Activated CD8-positive, alpha-beta memory T cell treated with anti-CD3 and anti-CD28 coated beads, Interleukin-2, amount 50 U/mL, for 1 hour (primary cell): ENCODE results near the gene TMEM255B.

ENCODE experiments used
- DNase-seq: peaks from one replicate; pipeline ENCODE4 v3.0.0-alpha.2; 2020; ENCODE audit errors: extremely low read depth

Gene TMEM255B

DNA sequence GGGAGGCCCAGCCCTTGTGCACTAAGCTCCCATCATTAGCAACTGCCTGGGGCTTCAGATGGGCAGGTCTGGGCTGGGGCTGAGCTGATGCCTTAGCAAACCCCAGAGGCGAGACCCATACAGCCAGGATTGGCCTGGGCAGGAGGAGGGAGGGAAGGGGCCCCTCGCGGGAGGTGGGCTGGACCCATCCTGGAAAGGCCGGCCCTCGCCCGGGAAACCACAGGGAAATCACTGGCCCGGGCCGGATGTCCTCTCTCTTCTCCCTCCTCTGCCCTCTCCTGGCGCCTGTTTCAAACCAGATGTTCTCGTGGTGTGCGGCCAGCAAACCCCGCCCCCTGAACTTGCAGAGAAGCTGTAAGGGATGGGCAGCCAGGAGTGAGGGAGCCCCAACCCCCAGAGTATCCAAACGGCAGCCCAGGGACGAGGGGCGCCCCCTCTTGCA lies 43.1 kb downstream of the TMEM255B start:
- DNase-seq: no peak

DNA sequence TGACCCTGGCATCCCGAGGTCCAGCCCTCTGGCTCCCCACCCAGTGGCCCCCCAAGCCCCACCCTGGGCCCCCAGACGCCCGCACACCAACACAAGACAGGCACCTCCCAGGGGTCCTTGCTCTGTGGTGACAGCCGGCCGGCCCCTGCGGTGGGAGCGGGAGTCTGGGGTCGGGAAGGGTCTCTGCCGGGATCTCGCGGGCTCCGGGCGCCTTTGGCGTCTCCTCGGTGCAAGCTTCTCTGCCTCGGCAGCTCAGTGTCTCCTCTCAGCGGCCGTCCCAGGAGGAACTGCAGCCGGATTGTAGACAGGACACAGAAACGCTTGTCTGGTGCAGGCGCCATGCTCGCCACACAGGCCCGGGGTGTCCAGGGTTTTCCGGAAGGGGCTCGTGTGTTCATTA lies 43.7 kb downstream of the TMEM255B start:
- DNase-seq: no peak

DNA sequence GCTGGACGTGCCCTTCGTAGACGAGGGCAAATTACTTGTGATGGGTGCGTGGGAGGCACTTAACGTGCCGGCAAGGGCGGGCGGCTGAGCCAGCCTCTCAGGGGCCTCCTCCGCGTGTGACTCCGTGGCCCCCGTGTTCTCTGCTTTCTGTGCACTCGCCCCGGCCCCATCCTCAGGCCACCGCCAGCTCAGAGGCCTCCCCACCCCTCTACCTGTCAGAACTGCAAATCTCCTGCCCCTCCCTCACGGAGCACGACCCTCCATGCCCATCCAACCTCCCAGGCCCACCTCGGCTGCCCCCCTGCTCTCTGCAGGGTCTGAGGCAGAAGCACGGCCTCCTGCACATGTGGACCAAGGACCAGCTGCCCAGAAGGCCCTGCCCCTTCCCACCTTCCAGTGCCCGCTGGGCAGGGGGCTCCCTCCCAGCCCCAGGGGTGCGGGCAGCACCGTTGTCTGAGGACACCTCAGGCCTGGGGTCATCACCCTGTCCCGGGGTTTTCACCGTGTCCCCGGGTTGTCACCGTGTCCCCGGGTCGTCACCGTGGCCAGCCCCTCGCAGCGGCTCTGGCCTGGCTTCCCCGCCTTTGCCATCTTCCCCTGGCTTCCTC lies 44.5 kb downstream of the TMEM255B start:
- DNase-seq: no peak

DNA sequence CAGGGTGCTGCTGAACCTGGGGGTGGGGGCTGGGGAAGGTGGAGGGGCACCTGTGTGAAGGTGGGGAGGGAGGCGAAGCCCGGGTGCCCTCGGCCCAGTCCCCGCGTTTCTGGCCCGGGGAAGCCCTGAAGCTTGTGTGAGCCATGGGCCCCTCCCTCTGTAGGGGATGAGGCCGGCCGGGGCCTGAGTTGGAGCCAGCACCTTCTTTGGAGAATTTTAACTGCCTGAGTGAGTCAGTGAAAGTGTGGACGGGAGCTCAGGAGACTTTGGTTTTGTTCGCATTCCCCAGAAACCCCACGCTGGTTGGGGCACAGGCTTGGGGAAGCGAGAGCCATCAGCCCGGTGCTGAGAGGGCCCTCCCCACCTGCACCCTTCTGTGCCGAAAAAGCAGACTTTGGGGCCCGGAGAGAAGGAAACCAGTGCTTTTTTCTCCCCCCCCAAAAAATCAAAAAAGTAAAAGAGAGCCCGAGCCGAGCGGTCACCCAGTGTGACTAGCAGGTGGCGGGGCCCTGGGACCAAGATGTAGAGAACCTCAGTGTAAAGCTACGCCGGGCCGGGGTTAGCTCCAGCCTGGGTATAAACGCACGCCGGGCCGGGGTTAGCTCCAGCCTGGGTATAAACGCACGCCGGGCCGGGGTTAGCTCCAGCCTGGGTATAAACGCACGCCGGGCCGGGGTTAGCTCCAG lies 45.1 kb downstream of the TMEM255B start:
- DNase-seq: no peak

DNA sequence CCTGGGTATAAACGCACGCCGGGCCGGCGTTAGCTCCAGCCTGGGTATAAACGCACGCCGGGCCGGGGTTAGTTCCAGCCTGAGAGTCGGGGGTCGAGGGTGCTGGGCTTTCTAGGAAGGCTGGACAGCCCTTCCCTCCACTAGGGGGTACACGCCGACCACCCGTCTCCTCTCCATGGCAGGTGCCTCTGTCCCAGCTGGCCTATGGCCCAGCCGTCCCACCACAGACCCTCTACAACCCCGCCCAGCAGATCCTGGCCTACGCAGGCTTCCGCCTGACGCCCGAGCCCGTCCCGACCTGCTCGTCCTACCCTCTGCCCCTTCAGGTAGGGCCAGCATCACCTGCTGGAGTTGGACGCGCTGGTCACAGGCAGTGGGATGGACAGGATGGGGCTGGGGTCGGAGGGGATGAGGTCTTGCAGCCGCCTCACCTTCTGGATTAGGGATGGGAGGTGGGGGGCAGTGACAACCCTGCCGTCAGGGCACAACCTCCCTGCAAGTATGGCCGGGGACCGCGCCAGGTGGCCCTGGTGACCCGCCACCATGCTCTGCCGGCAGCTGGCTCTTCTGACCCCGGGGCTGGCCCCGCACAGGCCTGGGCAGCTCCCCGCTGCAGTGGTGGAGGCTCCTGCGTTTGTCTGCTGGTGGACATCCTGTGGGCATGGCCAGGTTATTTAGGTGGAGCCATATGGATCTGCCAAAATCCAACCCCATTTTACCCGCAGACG lies 45.8 kb downstream of the TMEM255B start:
- DNase-seq: no peak

DNA sequence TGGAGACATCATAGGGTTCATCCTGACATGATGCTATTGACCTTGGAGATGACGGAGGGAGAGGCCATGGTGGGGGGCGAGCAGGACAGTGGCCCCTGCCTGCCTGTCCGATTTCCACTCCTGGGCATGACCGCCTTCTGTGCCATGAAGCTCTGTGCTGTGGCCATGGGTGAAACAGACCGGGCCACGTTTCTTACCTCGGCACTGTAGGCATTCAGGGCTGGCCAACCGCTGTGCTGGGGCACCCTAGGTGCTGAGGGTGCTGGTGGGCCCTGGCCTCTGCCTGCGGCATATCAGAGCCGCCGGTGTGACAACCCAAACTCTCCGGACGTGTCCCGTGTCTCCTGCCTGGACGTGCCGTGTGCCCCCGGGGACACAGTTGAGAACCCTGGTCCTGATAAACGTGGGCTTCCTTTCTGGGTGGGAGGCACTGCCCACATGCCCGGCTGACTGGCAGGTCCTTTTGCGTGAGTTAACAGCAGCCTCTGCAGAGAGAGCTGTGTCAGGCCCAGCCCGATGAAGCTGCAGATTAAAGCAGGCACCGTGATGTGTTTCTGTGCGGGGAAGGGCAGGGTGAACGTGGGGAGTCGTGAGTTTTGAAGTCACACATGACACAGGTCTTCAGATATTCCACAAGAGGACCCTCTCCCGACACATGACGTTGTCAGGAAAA lies 46.5 kb downstream of the TMEM255B start:
- DNase-seq: no peak

DNA sequence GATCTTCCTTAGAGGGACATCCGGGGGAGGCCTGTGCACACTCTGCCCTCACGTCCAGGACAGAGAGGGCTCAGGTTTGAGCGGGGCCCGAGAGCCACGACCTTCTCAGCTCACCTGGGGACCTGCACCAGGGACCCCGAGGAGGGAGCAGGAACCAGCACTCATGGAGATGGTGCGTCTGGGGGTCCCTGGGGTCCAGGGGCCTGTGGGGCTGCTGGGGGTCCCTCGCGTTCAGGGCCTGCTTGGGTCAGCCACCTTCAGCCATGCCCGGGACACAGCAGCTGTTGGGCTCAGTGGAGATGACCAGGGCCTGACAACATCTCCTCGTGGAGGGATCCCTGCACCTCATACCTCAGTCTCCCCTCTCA lies 47.1 kb downstream of the TMEM255B start:
- DNase-seq: no peak

DNA sequence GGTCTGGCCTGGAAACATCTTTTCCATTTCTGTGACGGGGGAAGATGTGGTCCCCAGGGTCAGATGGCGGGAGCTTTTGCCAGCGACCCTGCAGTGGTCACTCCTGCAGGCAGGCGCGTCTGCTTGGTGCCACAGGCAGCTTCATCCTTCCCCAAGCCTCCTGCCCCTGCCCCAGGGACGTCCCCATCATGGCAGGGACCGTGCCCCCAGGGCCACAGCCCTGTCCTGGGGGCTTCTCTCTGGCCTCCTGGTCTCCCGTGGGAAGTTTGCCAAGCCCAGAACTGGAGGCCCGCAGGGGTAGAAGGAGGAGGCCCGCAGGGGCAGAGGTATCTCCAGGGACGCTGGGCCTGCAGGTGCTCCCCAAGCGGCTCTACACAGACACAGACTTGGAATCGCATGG lies 47.5 kb downstream of the TMEM255B start:
- no peak for DNase-seq

DNA sequence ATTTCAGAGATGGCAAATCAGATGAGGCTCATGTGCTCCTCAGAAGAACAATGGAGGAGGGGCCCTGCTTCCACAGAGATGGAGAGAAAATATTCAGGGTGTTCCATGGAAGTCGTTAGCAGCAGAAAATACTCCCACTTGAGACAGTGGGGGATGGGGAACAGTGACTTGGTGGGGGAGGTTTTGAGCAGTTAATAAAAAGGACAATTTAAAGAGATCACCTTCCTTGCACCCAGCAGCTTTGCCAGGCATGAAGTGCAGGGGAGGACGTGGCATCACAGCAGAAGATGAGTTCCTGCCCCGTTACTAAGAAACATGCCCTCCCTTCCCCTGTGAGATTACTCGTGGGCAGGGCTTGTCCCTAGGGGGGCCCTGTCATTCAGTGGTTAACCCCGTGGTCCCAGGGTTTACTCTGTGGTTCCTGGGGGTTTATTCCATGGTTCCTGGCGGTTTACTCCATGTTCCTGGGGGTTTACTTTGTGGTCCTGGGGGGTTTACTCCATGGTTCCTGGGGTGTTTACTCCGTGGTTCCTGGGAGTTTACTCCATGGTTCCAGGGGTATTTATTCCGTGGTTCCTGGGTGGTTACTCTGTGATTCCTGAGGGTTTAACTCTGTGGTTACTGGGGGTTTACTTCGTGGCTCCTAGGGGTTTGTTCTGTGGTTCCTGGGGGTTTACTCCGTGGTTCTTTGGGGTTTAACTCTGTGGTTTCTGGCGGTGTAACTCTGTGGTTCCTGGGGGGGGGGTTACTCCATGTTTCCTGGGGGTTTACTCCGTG lies 49.2 kb downstream of the TMEM255B start:
- DNase-seq: no peak

DNA sequence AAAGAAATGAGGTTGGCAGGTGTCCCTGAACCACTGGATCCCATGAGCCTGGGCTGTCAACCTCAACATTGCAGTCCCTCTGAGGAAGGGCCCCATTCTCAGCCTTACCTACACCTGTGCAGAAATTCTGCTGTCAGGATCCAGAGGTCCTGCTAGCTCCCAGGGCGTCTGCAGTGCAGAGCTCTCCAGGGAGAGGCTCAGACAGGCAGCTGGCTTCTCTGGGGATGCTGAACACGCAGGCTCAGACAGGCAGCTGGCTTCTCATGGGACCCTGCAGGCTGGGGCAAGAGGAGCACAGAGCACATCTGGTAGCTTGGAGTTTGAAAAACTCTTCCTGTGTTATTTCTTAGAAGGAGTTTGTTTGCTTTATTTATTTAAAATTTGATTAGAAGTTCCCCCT lies 50.9 kb downstream of the TMEM255B start:
- no peak for DNase-seq

DNA sequence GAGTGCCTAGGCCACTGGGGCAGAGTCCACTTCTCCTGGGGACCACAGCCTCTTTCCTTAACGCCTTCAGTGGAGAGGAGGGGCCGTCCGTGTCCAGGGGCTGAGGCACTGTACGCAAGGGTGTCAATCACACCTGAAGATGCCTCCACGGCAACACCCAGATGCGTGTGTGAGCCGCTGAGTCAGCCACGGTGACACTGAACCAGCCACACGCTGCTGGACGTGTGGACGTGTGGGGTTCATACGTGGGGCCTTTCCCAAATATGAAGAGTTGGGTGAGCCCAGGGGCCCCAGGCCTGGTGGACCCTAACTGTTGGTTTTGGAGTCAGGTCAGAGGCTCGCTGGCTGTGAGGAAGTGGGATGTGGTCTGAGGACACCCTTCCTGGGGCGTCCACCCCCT lies 51.6 kb downstream of the TMEM255B start:
- no peak for DNase-seq

DNA sequence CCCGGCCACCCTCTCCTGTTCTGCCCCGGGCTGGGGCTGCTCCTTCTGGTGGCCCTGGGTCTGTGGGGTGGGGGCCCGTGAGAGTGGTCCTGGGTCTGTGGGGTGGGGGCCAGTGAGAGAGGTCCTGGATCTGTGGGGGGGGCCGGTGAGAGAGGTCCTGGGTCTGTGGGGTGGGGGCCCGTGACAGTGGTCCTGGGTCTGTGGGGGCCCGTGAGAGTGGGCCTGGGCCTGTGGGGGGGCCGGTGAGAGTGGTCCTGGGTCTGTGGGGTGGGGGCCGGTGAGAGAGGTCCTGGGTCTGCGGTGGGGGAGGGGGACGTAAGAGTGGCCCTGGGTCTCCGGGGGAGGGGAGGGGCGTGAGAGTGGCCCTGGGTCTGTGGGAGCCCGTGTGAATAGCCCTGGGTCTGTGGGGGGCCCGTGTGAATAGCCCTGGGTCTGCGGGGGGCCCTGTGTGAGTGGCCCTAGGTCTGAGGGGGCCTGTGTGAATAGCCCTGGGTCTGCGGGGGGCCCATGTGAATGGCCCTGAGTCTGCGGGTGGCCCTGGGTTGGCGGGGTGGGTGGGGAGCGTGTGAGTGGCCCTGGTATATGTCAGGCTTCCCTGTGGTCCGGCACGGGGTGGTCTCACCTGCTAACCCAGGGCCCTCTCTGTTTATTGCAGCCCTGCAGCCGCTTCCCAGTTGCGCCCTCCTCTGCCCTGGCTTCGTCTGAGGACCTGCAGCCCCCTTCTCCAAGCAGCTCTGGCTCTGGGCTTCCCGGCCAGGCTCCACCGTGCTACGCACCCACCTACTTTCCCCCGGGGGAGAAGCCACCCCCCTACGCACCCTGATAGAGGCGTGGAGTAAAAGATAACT lies 52.3 kb downstream of the TMEM255B start:
- no peak for DNase-seq

DNA sequence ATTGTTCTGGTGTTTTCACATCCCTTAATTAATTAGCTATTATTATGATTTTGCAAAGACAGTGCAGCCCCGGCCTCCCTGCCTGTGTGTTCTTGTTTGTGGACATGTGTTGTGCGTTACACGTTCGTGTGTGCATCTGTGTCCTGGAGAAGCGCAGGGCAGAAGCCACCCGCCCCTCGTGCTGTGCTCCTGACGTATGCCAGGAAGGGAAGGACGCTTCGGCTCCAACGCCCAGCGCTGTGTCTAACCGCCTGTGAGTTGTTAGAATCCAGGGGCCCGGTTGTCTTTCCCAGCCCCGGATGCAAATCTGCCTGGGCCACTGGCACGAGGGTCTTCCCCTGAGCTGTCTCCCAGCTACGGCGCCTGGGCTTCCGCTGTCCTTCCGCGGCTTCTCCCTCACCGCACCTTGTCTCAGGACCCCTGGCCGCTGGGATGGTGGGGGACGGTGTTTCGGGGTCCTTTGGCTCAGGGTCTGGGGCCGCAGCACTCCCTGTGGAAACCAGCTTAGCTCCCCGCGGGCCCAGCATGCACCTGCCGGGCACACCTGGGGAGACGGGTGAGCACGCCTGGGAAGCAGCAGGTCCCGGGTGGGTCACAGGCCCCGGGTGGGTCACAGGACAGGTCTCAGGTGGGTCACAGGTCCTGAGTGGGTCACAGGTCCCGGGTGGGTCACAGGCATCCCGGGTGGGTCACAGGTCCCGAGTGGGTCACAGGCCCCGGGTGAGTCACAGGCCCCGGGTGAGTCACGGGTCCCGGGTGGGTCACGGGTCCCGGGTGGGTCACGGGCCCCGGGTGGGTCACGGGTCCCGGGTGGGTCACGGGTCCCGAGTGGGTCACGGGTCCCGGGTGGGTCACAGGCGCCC lies 53.4 kb downstream of the TMEM255B start:
- no peak for DNase-seq

DNA sequence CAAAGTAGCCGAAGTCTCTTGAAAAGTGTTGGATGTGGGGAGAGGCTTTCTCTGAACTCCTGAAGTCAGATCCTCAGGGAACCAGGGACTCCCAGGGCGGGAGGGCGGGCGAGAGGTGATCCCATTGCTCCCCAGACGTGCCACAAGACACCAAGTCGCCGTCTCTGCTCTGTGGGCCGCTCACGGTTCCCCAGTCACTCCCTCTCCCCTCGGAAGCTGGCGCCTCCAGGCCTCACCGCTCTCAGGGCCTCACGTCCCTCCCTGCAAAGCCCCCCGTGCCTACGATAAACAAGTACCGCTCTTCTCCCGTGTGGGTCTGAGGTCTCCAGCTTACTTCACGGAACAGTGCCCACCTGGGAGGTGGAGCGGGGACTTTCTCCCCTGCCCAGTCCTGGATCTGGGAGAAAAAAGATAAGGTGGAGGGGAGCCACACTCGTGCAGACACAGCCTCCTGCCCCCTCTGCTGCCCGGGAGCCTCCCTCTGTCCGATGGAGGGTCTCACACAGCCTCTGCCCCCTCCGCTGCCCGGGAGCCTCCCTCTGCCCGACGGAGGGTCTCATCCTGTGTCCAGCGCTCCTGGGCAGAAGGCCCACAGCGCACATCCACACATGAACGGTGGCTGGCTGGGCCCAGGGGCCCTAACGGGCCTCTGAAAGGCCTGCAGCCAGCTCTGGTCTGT lies 54.2 kb downstream of the TMEM255B start:
- DNase-seq: no peak

DNA sequence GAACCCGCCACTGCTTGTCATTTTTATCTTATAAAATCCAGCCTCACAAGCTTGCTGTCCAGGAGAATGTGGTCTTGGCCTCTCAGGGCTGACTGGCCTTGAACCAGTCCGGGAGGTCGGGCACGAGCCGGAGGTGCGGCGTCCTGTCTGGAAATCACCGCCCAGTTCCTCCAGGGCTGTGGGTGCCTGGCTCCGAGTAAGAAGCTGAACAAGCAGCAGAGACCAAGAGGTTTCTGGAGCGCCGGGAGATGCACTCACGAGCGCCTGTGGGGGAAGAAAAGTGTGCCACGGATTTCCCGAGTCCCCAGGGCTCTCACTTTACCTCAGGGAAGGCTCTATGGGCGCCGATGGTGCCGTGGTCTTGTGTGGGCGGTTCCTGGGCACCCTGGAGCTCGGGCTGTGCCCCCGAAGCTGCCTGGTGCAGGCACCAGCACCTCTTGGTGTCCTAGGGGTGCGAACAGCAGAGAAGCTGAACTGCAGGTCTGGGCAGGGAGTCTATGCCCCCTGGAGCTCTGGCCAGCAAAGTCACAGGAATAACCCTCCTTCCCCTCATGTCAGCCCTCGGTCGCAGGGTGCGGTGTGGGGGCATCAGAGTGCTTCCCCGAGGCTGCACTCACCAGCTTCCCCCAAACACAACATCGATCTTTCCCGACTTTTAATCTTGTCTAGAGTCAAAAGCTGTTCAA lies 54.9 kb downstream of the TMEM255B start:
- no peak for DNase-seq

DNA sequence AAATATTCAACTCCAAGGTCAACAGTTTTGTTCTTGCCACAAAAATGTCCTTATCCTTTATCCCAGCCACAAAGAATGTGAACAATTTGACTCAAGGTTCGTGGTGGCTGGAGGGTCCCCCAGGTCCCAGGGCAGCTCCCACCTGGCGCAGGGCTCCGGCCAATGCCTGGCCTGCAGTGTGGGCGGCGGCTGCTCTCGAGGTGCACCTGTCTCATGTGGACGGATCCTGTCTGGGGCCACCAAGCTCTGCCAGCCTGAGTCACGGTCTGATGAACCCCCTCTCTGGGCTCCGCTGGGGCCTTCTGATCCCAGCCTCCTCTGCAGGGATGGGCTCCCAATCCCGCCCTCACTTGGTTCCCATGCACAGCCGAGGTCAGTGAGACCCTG lies 55.4 kb downstream of the TMEM255B start:
- no peak for DNase-seq

DNA sequence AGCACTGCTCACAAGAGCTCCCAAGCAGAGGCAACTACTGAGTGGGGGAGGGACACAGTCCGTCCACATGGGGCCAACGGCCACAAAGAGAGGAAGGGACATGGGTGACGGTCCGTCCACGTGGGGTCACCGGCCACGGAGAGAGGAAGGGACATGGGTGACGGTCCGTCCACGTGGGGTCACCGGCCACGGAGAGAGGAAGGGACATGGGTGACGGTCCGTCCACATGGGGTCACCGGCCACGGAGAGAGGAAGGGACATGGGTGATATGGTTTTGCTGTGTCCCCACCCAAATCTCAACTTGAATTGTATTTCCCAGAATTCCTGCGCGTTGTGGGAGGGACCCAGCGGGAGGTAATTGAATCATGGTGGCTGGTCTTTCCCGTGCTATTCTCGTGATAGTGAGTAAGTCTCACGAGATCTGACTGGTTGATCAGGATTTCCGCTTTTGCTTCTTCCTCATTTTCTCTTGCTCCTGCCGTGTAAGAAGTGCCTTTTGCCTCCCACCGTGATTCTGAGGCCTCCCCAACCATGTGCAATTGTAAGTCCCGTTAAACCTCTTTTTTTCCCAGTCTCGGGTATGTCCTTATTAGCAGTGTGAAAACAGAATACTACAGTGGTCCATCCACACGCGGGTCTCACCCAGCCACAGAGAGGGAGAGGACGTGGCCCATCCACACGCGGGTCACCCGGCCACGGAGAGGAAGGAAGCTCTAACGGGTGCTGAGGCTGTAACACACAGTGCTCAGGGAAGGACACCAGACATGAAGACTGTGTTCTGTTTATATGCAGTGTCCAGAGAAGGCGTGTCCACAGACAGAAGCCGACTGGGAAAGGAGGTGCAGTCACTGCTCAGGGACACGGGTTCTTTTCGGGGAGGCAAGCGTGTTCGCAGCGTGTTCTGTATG lies 56.4 kb downstream of the TMEM255B start:
- no peak for DNase-seq
